HepG2 (cell line): ENCODE measurements around the gene GC. TPM values are rescaled to one million over a fixed set of nuclear protein-coding genes. Genes with fewer than 3 reads are reported as not detected.

Source experiments
- ATAC-seq: fragments of 200-7000 bp; cut with Tn5 transposase; 3 replicates; pipeline ENCODE4 v1.9.1; 2020; ENCODE audit warnings: mild to moderate bottlenecking, moderate library complexity
- BruUV-seq: library from RNA; stranded (reverse); fragments of 400-500 nt; replicated peaks from 2 replicates; lab custom pipeline; 2021; lab: Mats Ljungman, UMichigan
- CTCF ChIA-PET: fragments of 300-600 bp; formaldehyde crosslinking; extraction: SDS; loops from one replicate; lab custom pipeline; 2021; ENCODE audit warnings: low total read pairs, inconsistent platforms, low intra/inter-chr PET ratio; lab: Yijun Ruan, JAX
- POLR2A ChIA-PET: fragments of 350-600 bp; sonication (Branson Sonifier 250); formaldehyde crosslinking; loops from one replicate; lab custom pipeline; 2020; ENCODE audit warnings: antibody characterized with exemption, inconsistent platforms; lab: Yijun Ruan, JAX
- DNase-seq: peaks from one replicate; pipeline ENCODE4 v3.0.0-alpha.2; 2015; ENCODE audit warnings: low spot score
- FAIRE-seq: peaks from 3 replicates; lab custom pipeline; 2011; peaks lifted over from hg19 to GRCh38; lab: Jason Lieb, UNC
- H2AFZ ChIP-seq: one replicate; pipeline ENCODE4 v1.6.1; 2011; ENCODE audit warnings: low read length, inconsistent platforms
- H3K27ac ChIP-seq: fragments of 300-600 bp; 3 replicates; pipeline ENCODE4 v1.8.0; 2011; ENCODE audit warnings: mixed run types, mild to moderate bottlenecking, mixed read lengths, low read length, inconsistent platforms; ENCODE audit not compliant: insufficient read depth; ENCODE audit errors: extremely low read length
- H3K27me3 ChIP-seq, 2 experiments: fragments of 200-600 bp in 1 of 2; 2 replicates in 1 of 2; 3 replicates in 1 of 2; pipeline versions ENCODE4 v1.6.0 to v1.8.0; 2011; ENCODE audit warnings: low read length in 2 of 2, mild to moderate bottlenecking in 2 of 2, moderate library complexity in 2 of 2, inconsistent platforms in 1 of 2; ENCODE audit not compliant: insufficient read depth in 2 of 2, control insufficient read depth in 1 of 2
- H3K36me3 ChIP-seq, 2 experiments: fragments of 200-600 bp in 1 of 2; replicated peaks in 1 of 2; 2 replicates in 1 of 2; 3 replicates in 1 of 2; pipeline versions ENCODE4 v1.5.1 to v1.8.0; 2011; ENCODE audit warnings: low read length in 2 of 2, inconsistent platforms in 1 of 2; ENCODE audit not compliant: insufficient read depth in 2 of 2, control insufficient read depth in 1 of 2
- H3K4me1 ChIP-seq: 2 replicates; pipeline ENCODE4 v1.5.1; 2012; ENCODE audit warnings: low read length, inconsistent platforms; ENCODE audit not compliant: insufficient read depth
- H3K4me2 ChIP-seq: 2 replicates; pipeline ENCODE4 v1.6.0; 2011; ENCODE audit warnings: low read depth, low read length, inconsistent platforms
- H3K4me3 ChIP-seq, 3 experiments: fragments of 200-600 bp in 1 of 3; sonication (generic), shearing (Covaris generic) in 1 of 3; replicated peaks in 1 of 3; 2 replicates each; pipeline ENCODE4 v1.5.1; 2011 to 2016; ENCODE audit warnings: low read length in 3 of 3, inconsistent platforms in 2 of 3, low read depth in 2 of 3, mild to moderate bottlenecking in 2 of 3, control low read depth in 1 of 3, mixed read lengths in 1 of 3; ENCODE audit not compliant: insufficient read depth in 1 of 3
- H3K79me2 ChIP-seq: one replicate; pipeline ENCODE4 v1.6.1; 2011; ENCODE audit warnings: low read length, inconsistent platforms; ENCODE audit not compliant: insufficient read depth
- H3K9ac ChIP-seq: 2 replicates; pipeline ENCODE4 v1.6.0; 2011; ENCODE audit warnings: mild to moderate bottlenecking, low read depth, low read length, inconsistent platforms; ENCODE audit not compliant: insufficient read depth
- H3K9me3 ChIP-seq: 2 replicates; pipeline ENCODE4 v1.5.1; 2012; ENCODE audit warnings: mild to moderate bottlenecking, low read length
- H4K20me1 ChIP-seq: 2 replicates; pipeline ENCODE4 v1.6.0; 2011; ENCODE audit warnings: inconsistent platforms, mild to moderate bottlenecking, low read length, moderate library complexity; ENCODE audit not compliant: insufficient read depth
- DNMT3B ChIP-seq: conservative IDR thresholded peaks from 2 replicates; pipeline ENCODE4 v1.6.1; 2016; ENCODE audit warnings: missing biosample characterization, control low read depth
- DR1 ChIP-seq: sonication (generic); formaldehyde crosslinking; IDR thresholded peaks from 2 replicates; pipeline ENCODE4 v1.8.0; 2021; ENCODE audit warnings: mild to moderate bottlenecking, missing genetic modification reagents, inconsistent platforms
- ETS1 ChIP-seq: sonication (generic); formaldehyde crosslinking; IDR thresholded peaks from 2 replicates; pipeline ENCODE4 v1.4.0; 2020; ENCODE audit warnings: missing genetic modification reagents
- HNF1A ChIP-seq, 2 experiments: sonication (generic) in 1 of 2; formaldehyde crosslinking in 1 of 2; IDR thresholded peaks; 2 replicates each; pipeline versions ENCODE4 v1.4.0 to v1.6.1; 2016 to 2020; ENCODE audit warnings: borderline replicate concordance in 1 of 2, low read depth in 1 of 2, mild to moderate bottlenecking in 1 of 2, missing genetic modification reagents in 1 of 2
- MTA3 ChIP-seq: sonication (generic); formaldehyde crosslinking; IDR thresholded peaks from 2 replicates; pipeline ENCODE4 v1.4.0; 2020; ENCODE audit warnings: missing genetic modification reagents
- NFKB2 ChIP-seq: sonication (generic); formaldehyde crosslinking; IDR thresholded peaks from 2 replicates; pipeline ENCODE4 v1.4.0; 2020; ENCODE audit warnings: missing genetic modification reagents, borderline replicate concordance
- PBX3 ChIP-seq: sonication (generic); formaldehyde crosslinking; IDR thresholded peaks from 2 replicates; pipeline ENCODE4 v1.8.1; 2023; ENCODE audit warnings: missing genetic modification reagents, inconsistent platforms, borderline replicate concordance
- POGK ChIP-seq: sonication (generic); formaldehyde crosslinking; conservative IDR thresholded peaks from 2 replicates; pipeline ENCODE4 v1.8.0; 2022; ENCODE audit warnings: mild to moderate bottlenecking, moderate library complexity, missing genetic modification reagents
- SCMH1 ChIP-seq: sonication (generic); formaldehyde crosslinking; IDR thresholded peaks from 2 replicates; pipeline ENCODE4 v1.9.0; 2021; ENCODE audit warnings: missing genetic modification reagents, mild to moderate bottlenecking, borderline replicate concordance
- TBX3 ChIP-seq: fragments of 450-650 bp; IDR thresholded peaks from 2 replicates; pipeline ENCODE4 v1.6.1; 2017; ENCODE audit warnings: antibody characterized with exemption, mild to moderate bottlenecking, inconsistent platforms, borderline replicate concordance
- ZNF138 ChIP-seq: sonication (generic); formaldehyde crosslinking; IDR thresholded peaks from 2 replicates; pipeline ENCODE4 v1.5.0; 2020; ENCODE audit warnings: mild to moderate bottlenecking, low read depth, missing genetic modification reagents
- ZNF362 ChIP-seq: sonication (generic); formaldehyde crosslinking; IDR thresholded peaks from 2 replicates; pipeline ENCODE4 v1.4.0; 2020; ENCODE audit warnings: missing genetic modification reagents, mild to moderate bottlenecking, borderline replicate concordance
- ZNF432 ChIP-seq: sonication (generic); formaldehyde crosslinking; IDR thresholded peaks from 2 replicates; pipeline ENCODE4 v1.5.0; 2020; ENCODE audit warnings: missing genetic modification reagents, mild to moderate bottlenecking, borderline replicate concordance
- ZNF746 ChIP-seq: sonication (generic); formaldehyde crosslinking; IDR thresholded peaks from 2 replicates; pipeline ENCODE4 v1.8.0; 2022; ENCODE audit warnings: mild to moderate bottlenecking, missing genetic modification reagents
- WGBS: methylation state at CpG from one replicate; pipeline ENCODE4 v1.1.6; 2017; ENCODE audit warnings: low lambda C conversion rate; 5-methylcytosine and 5-hydroxymethylcytosine counted together
- in situ Hi-C: cut with HindIII; loops from 2 replicates; pipeline ENCODE4 v1.10.0; 2017; ENCODE audit warnings: low pct_unique_long_range_greater_than_20kb; ENCODE audit not compliant: extremely low pct_ligation_motif_present
- intact Hi-C: fragments of 100-400 bp; cut with micrococcal nuclease; formaldehyde crosslinking; loops from one replicate; pipeline ENCODE4 v1.10.0; 2022; ENCODE audit not compliant: unreplicated experiment
- polyA plus RNA-seq, 8 experiments: library from polyadenylated mRNA; depleted of rRNA in 3 of 8; stranded (reverse) in 7 of 8; unstranded in 1 of 8; fragments of >200 nt; fragmentation: Illumina TruSeq in 4 of 8; extraction: Trizol in 4 of 8; gene quantifications; 2 replicates each; pipeline versions ENCODE4 v1.2.1 to v1.2.3, GENCODE V29; 2011 to 2016; ENCODE audit warnings: low read depth in 4 of 8, missing spikeins in 1 of 8, mixed read lengths in 1 of 8; ENCODE audit not compliant: insufficient read depth in 1 of 8
- total RNA-seq, 5 experiments: library from RNA; depleted of rRNA; stranded (reverse); fragments of >200 nt; fragmentation: Illumina TruSeq; extraction: Trizol; gene quantifications; 2 replicates each; pipeline ENCODE4 v1.2.3, GENCODE V29; 2016; ENCODE audit warnings: low read depth in 1 of 5

GC gene
- total and polyA plus RNA-seq, 2 of the 13 experiments (the other 11 are each of a cell fraction or from before 2014, with no cell fraction given): 0.18 to 0.35 TPM

- in situ Hi-C loops (no loop called here), intact Hi-C loops (no loop called here)
- Histone ChIP-seq H3K27me3 (no peaks in the 10 kb centered on the region; a peak in 1 of 5 replicates), H3K79me2 (no peaks in the 10 kb centered on the region), H3K9me3 (peaks cover 45% of the 10 kb centered on the region), H3K9ac (no peak overlapping the region), H3K4me3 (no peak overlapping the region), H3K27ac (no peak overlapping the region), H3K36me3 (no peaks in the 10 kb centered on the region), H4K20me1 (no peaks in the 10 kb centered on the region), H3K4me1 (no peaks in the 10 kb centered on the region), H3K4me2 (no peak overlapping the region), H2AFZ (no peak overlapping the region)
- ATAC-seq: no peak
- POLR2A ChIA-PET: no interaction called here
- CTCF ChIA-PET: no interaction called here
- no TSS peak for BruUV-seq
- no peak for TF ChIP-seq MTA3 (CRISPR knock-in tag)
- no peak for TF ChIP-seq TBX3
- no peak for TF ChIP-seq SCMH1 (CRISPR knock-in tag)
- TF ChIP-seq HNF1A (IDR thresholded peaks at IDR 0.05; ENCODE audit: low read depth): no peak
- no peak for TF ChIP-seq HNF1A (CRISPR knock-in tag; IDR thresholded peaks at IDR 0.05; ENCODE audit: borderline replicate concordance)
- TF ChIP-seq ETS1 (CRISPR knock-in tag): no peak
- TF ChIP-seq DR1 (CRISPR knock-in tag): no peak
- no peak for TF ChIP-seq POGK (CRISPR knock-in tag)
- TF ChIP-seq ZNF746 (CRISPR knock-in tag): no peak
- TF ChIP-seq ZNF432 (CRISPR knock-in tag): no peak
- no peak for TF ChIP-seq ZNF362 (CRISPR knock-in tag)
- no peak for TF ChIP-seq ZNF138 (CRISPR knock-in tag)
- no peak for TF ChIP-seq NFKB2
- no peak for TF ChIP-seq DNMT3B (CRISPR knock-in tag)
- TF ChIP-seq PBX3 (CRISPR knock-in tag): no peak
- WGBS: 18% methylated on average over 1 of the region's 1 CpG
- FAIRE-seq: no peak
- no peak for DNase-seq
Observed at GRCh38 chr4:71828470-71828869, 44.6 kb upstream of the GC start.
